ENCODE data around the gene AOC2.

The AOC2 gene

DNA sequence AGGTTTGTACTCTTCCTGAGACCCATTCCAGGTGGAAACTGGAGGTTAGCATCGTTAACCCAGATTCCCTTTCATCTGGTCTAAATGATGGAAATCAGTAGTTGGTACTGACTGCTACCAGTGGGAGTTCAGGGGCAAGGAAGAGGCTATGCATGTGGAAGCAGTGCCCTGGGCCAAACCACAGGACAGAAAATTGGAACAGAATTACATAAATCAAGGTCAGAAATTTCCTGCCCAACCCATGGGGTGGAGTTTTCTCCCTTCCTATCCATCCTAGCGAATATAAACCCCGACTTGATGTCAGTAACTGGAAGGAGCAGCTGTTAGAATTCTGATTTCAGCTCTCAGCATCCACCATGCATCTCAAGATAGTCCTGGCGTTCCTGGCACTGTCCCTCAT, at the start of gene AOC2:
AOC2 (plus strand) TSS at position 310 of the 400 bp plus-strand sequence; CDS start at position 357, 47 bp downstream.
- DNase-seq (ENCODE audit: extremely low spot score, insufficient read length, low read depth) (no peak), FAIRE-seq (no peak)

DNA sequence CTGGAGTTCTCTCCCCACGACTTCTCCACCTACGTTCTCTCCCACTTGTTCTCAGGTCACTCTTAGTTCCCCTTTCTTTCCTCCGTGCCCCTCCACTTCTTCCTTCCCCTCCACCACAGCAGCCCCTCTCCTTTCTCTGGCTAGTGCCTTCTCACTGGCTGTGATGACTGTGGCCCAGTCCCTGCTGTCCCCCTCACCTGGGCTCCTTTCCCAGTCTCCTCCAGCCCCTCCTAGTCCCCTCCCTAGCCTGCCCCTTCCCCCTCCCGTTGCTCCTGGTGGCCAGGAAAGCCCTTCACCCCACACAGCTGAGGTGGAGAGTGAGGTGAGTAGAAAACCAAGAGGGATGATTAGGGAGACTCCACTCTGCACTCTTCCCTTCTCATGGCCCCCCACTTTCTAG, 49.3 kb upstream of the AOC2 start:
- no peak for DNase-seq (ENCODE audit: extremely low spot score, insufficient read length, low read depth)
- no peak for FAIRE-seq

DNA sequence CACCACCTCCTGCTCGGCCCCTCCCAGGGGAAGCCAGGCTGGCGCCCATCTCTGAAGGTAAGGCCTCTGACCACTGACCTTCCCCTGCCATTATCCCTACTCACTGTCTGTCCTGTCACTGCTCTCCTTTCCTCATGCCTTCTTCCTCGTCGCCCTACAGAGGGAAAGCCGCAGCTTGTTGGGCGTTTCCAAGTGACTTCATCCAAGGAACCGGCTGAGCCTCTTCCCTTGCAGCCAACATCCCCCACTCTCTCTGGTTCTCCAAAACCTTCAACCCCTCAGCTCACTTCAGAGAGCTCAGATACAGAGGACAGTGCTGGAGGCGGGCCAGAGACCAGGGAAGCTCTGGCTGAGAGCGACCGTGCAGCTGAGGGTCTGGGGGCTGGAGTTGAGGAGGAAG, 48.9 kb upstream of the AOC2 start:
- DNase-seq (ENCODE audit: extremely low spot score, insufficient read length, low read depth) = no peak
- no peak for FAIRE-seq

GRCh38 chr17:42796066-42796758, 48.2 kb upstream of the AOC2 start:
- DNase-seq (ENCODE audit: extremely low spot score, insufficient read length, low read depth) (no peak), FAIRE-seq (no peak)

DNA sequence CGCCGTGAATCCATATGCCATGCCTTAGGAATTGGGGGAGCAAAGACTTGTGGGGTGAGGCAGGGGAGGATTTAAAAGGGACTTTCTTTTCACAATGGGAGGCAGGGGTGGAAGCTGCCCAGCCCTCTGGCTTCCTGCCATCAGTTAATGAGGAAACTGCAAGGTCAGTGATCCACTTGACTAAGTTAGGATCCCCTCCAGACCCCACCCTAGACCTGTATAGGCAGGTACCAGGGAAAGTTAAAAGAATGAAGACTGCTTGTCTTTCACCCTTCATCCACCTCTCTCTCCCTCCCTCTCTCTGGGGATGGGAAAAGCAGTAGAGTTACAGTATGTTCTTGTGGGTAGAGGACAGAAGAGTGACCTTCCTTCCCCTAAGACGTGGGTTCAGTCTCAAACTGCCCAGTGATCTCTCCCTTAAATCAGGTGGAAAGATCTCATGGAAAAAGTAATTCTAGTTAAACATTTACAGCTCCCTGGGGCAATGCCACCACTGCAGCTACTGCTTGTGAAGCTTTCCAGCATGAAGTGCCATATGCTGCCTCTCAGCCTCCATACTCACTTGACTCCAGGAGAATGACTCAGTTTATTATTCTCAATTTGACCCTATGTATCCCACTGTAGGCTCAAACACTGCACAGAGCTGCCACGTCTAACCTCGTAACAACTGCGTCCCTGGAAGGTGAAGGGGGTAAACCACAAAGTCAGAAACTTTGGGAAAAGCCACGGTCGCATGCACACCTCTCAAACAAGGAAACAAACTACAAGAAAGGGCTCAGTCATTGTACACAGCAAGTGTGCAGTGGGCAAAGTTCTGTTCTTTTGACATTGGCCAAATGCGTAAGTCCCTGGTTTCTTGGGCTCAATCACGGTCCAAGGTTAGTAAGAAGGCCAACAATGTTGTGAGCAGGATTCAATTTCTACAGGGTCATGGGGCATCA, 47.0 kb upstream of the AOC2 start:
- no peak for FAIRE-seq
- DNase-seq (ENCODE audit: extremely low spot score, insufficient read length, low read depth) = no peak

- DNase-seq (ENCODE audit: extremely low spot score, insufficient read length, low read depth) = no peak
- no peak for FAIRE-seq
Observed at GRCh38 chr17:42798011-42798382, 46.4 kb upstream of the AOC2 start.

- DNase-seq (ENCODE audit: extremely low spot score, insufficient read length, low read depth) = peak; percentile 91
- FAIRE-seq = peak; percentile 87
Observed at GRCh38 chr17:42798383-42799380, 45.7 kb upstream of the AOC2 start, which contains the start of the genes CNTD1 and COA3. Gene CNTD1 (plus strand): TSS chr17:42798861. CDS start chr17:42799068, 207 bp downstream. Gene COA3 (minus strand): TSS chr17:42798704. CDS start chr17:42798681, 23 bp downstream.

GRCh38 chr17:42803074-42803883, 41.1 kb upstream of the AOC2 start:
- DNase-seq (ENCODE audit: extremely low spot score, insufficient read length, low read depth) = no peak
- no peak for FAIRE-seq

DNA sequence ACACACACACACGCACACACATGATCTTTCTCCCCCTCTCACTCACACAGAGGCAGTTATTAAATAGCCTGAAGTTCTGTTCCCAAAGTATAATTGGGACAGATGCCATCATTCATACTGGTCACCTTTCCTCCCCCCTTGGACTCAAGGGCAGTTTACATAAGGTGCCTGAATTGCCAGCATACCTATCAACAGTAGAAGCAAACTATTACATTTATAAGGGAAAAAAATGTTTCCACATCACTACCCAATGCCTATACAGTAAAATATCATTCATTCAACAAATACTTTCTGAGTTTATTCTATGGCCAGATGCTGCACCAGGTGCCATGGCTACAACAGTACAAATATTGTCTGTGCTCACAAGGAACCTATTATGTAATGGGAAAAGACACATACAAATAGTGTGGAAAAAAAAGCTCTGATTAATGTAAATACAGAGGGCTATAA, 39.4 kb upstream of the AOC2 start:
- DNase-seq (ENCODE audit: extremely low spot score, insufficient read length, low read depth) = no peak
- FAIRE-seq = no peak

- DNase-seq (ENCODE audit: extremely low spot score, insufficient read length, low read depth) (no peak), FAIRE-seq (no peak)
Observed at GRCh38 chr17:42806249-42806648, 38.1 kb upstream of the AOC2 start.

- DNase-seq (ENCODE audit: extremely low spot score, insufficient read length, low read depth) (no peak), FAIRE-seq (no peak)
Observed at GRCh38 chr17:42809250-42809649, 35.1 kb upstream of the AOC2 start.

GRCh38 chr17:42814633-42815399, 29.6 kb upstream of the AOC2 start:
- FAIRE-seq (no peak), DNase-seq (ENCODE audit: extremely low spot score, insufficient read length, low read depth) (no peak)

- DNase-seq (ENCODE audit: extremely low spot score, insufficient read length, low read depth) (no peak), FAIRE-seq (no peak)
Observed at GRCh38 chr17:42817866-42818265, 26.5 kb upstream of the AOC2 start.

DNA sequence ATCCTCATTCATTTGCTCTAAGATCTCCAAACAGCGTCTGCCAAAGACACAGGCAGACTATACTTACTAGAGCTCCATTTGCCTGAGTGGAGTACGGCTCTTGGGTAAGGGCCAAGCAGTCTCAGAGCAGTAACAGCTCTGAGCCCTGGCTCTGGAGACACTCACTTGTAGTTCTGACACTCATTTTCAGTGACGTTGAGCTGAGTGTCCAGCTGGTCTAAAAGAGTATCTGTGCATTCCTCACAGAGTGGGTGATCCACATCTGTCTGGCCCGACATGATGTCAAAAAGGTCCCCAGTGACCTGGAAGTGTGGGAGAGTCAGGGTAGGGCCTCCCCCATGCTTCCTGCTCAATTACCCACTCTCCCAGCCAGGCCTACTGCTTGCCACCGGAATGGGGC, 26.0 kb upstream of the AOC2 start:
- DNase-seq (ENCODE audit: extremely low spot score, insufficient read length, low read depth) (no peak), FAIRE-seq (no peak)

- DNase-seq (ENCODE audit: extremely low spot score, insufficient read length, low read depth) (peak; percentile 36), FAIRE-seq (no peak)
Observed at GRCh38 chr17:42819939-42820535, 24.3 kb upstream of the AOC2 start.

GRCh38 chr17:42821176-42821575, 23.2 kb upstream of the AOC2 start:
- DNase-seq (ENCODE audit: extremely low spot score, insufficient read length, low read depth) (no peak), FAIRE-seq (no peak)

DNA sequence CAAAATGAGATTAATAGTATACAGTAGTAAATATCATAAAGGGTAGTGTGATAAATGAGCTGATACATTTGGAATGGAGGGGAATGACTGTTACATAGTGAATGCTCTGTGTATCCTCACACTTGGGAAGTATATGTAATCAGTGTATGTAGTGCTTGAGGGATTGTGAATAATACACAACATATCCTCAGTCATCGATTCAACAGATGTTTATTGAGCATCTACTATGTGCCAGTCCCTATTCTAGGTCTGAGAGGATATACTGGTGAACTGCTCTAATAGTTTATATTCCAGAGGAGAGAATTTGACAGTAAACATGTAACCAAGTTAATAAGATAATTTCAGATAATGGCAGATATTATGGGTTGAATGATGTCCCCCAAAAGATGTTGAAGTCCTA, 16.9 kb upstream of the AOC2 start:
- FAIRE-seq = no peak
- DNase-seq (ENCODE audit: extremely low spot score, insufficient read length, low read depth) = no peak

DNA sequence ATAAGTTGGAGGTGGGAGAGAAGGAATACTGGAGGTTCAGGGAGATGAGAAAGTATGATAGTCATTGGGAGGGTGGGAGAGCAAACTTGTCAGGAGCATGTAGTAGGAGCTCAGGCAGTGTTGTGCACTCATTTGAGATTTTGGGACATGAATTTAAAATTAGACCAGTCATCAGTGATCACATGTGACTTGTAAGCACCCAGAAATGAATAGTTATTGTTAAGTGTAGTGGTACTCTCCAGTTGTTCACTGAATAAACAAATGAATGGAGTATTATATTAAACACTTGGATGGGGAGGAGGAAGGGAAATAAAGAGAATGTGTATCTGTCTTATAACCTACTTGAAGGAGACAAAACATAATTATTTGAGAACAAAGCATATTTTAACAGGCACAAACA, 13.4 kb upstream of the AOC2 start:
- DNase-seq (ENCODE audit: extremely low spot score, insufficient read length, low read depth) (no peak), FAIRE-seq (no peak)

All from GM18507 (cell line).